Suprapubic skin (tissue), 4 donors: Measurements from ENCODE around the gene EMSY. TPM values are rescaled to one million over a fixed set of nuclear protein-coding genes. Genes with fewer than 3 reads are reported as not detected.

Experiments used
- DNase-seq, 2 donors: peaks; one replicate each; pipeline ENCODE4 v3.0.0-alpha.2; 2019; ENCODE audit warnings: low spot score in 2 of 2
- H3K27ac ChIP-seq: fragments of 200-600 bp; sonication (generic); one replicate; pipeline ENCODE4 v1.5.1; 2019
- H3K27me3 ChIP-seq: fragments of 200-600 bp; sonication (generic); one replicate; pipeline ENCODE4 v1.5.1; 2019
- H3K36me3 ChIP-seq: fragments of 200-600 bp; sonication (generic); one replicate; pipeline ENCODE4 v1.5.1; 2019
- H3K4me1 ChIP-seq: fragments of 200-600 bp; sonication (generic); one replicate; pipeline ENCODE4 v1.5.1; 2019
- H3K4me3 ChIP-seq: fragments of 200-600 bp; sonication (generic); one replicate; pipeline ENCODE4 v1.5.1; 2019; ENCODE audit warnings: mild to moderate bottlenecking
- H3K9me3 ChIP-seq: fragments of 200-600 bp; sonication (generic); one replicate; pipeline ENCODE4 v1.5.1; 2019
- CTCF ChIP-seq, 2 donors: fragments of 200-600 bp in 1 of 2; fragments of 450-650 bp in 1 of 2; sonication (generic) in 1 of 2; IDR thresholded peaks; one replicate each; pipeline ENCODE4 v1.5.1; 2016 to 2019; ENCODE audit warnings: antibody characterized with exemption in 2 of 2, mild to moderate bottlenecking in 1 of 2, moderate library complexity in 1 of 2
- EP300 ChIP-seq: sonication (generic); formaldehyde crosslinking; IDR thresholded peaks from one replicate; pipeline ENCODE4 v1.6.1; 2017; ENCODE audit warnings: antibody characterized with exemption
- POLR2A ChIP-seq, 2 donors: fragments of 450-650 bp; IDR thresholded peaks; one replicate each; pipeline ENCODE4 v1.6.1; 2017; ENCODE audit warnings: antibody characterized with exemption in 2 of 2, mild to moderate bottlenecking in 2 of 2, moderate library complexity in 2 of 2
- POLR2AphosphoS5 ChIP-seq, 3 donors: sonication (generic); formaldehyde crosslinking; IDR thresholded peaks; one replicate each; pipeline ENCODE4 v1.6.1; 2017; ENCODE audit warnings: antibody characterized with exemption in 3 of 3
- WGBS: methylation state at CpG from one replicate; pipeline ENCODE4 v1.1.5; 2018; 5-methylcytosine and 5-hydroxymethylcytosine counted together
- total RNA-seq, 4 donors: library from RNA; depleted of rRNA; stranded (reverse); fragments of >200 nt; gene quantifications; one replicate each; pipeline ENCODE4 v1.1.0, GENCODE V29; 2016

EMSY gene
- total RNA-seq, 4 donors from 2014 or later = 32.2 to 36.8 (median 33.2) TPM

- H3K9me3 ChIP-seq = no peaks in the 10 kb centered on the region
- H3K27ac ChIP-seq = no peak overlapping the region
- TF ChIP-seq CTCF (IDR thresholded peaks at IDR 0.05) (no peak), POLR2AphosphoS5 (IDR thresholded peaks at IDR 0.05) (no peak), POLR2A (IDR thresholded peaks at IDR 0.05) (no peak), EP300 (no peak)
- WGBS = 93% methylated on average over 5 of the region's 5 CpGs
- H3K36me3 ChIP-seq = peaks cover 13% of the 10 kb centered on the region
- no peaks in the 10 kb centered on the region for H3K27me3 ChIP-seq
- no peak for DNase-seq
- no peak overlapping the region for H3K4me3 ChIP-seq
- H3K4me1 ChIP-seq = no peaks in the 10 kb centered on the region
These were observed 65.5 kb downstream of the EMSY start for GRCh38 chr11:76510060-76511047.

GRCh38 chr11:76512851-76513653, 68.2 kb downstream of the EMSY start:
- WGBS = 79% methylated on average over 1 of the region's 1 CpG
- H3K4me1 ChIP-seq = no peaks in the 10 kb centered on the region

GRCh38 chr11:76513654-76514034, 68.8 kb downstream of the EMSY start:
- DNase-seq = no peak
- H3K4me1 ChIP-seq = no peaks in the 10 kb centered on the region
- WGBS = 93% methylated on average over 3 of the region's 3 CpGs
- no peak overlapping the region for H3K4me3 ChIP-seq
- TF ChIP-seq CTCF (IDR thresholded peaks at IDR 0.05) = no peak
- no peak for TF ChIP-seq POLR2AphosphoS5 (IDR thresholded peaks at IDR 0.05)
- TF ChIP-seq EP300 = no peak
- no peak for TF ChIP-seq POLR2A (IDR thresholded peaks at IDR 0.05)
- peaks cover 21% of the 10 kb centered on the region for H3K36me3 ChIP-seq
- no peaks in the 10 kb centered on the region for H3K27me3 ChIP-seq
- no peaks in the 10 kb centered on the region for H3K9me3 ChIP-seq
- no peak overlapping the region for H3K27ac ChIP-seq

More at GRCh38 chr11:76512851-76513653, 68.2 kb downstream of the EMSY start:
- Histone ChIP-seq H3K27ac (no peak overlapping the region), H3K9me3 (no peaks in the 10 kb centered on the region), H3K36me3 (peaks cover 20% of the 10 kb centered on the region), H3K27me3 (no peaks in the 10 kb centered on the region), H3K4me3 (no peak overlapping the region)
- TF ChIP-seq CTCF (IDR thresholded peaks at IDR 0.05) (no peak), EP300 (no peak), POLR2AphosphoS5 (IDR thresholded peaks at IDR 0.05) (no peak), POLR2A (IDR thresholded peaks at IDR 0.05) (no peak)
- no peak for DNase-seq

- Histone ChIP-seq H3K27me3 (no peaks in the 10 kb centered on the region), H3K4me3 (no peak overlapping the region), H3K36me3 (peaks cover 17% of the 10 kb centered on the region), H3K27ac (no peak overlapping the region), H3K9me3 (no peaks in the 10 kb centered on the region), H3K4me1 (no peaks in the 10 kb centered on the region)
- 80% methylated on average over 1 of the region's 1 CpG for WGBS
- DNase-seq = no peak
- TF ChIP-seq CTCF (IDR thresholded peaks at IDR 0.05) (no peak), POLR2A (IDR thresholded peaks at IDR 0.05) (no peak), POLR2AphosphoS5 (IDR thresholded peaks at IDR 0.05) (no peak), EP300 (no peak)
These were observed 70.7 kb downstream of the EMSY start for GRCh38 chr11:76515494-76515893.

GRCh38 chr11:76523147-76523546, 78.3 kb downstream of the EMSY start:
- Histone ChIP-seq H3K36me3 (peaks cover 7% of the 10 kb centered on the region), H3K4me1 (peaks cover 17% of the 10 kb centered on the region), H3K27ac (no peak overlapping the region), H3K27me3 (no peaks in the 10 kb centered on the region), H3K4me3 (no peak overlapping the region), H3K9me3 (no peaks in the 10 kb centered on the region)
- WGBS = 73% methylated on average over 5 of the region's 5 CpGs
- no peak for DNase-seq
- TF ChIP-seq POLR2AphosphoS5 (IDR thresholded peaks at IDR 0.05) (no peak), EP300 (no peak)
